Measurements from ENCODE around the gene FBLN1. TPM values are rescaled to one million over a fixed set of nuclear protein-coding genes. Genes with fewer than 3 reads are reported as not detected.
"Not testable (repeated sequence)": the region's sequence is repeated elsewhere in the genome, so short reads cannot be mapped to it uniquely, and the experiment has no call there.

FBLN1 gene
- total RNA-seq, 2 experiments from 2014 or later, result 0.42 TPM; not detected in 1

DNA sequence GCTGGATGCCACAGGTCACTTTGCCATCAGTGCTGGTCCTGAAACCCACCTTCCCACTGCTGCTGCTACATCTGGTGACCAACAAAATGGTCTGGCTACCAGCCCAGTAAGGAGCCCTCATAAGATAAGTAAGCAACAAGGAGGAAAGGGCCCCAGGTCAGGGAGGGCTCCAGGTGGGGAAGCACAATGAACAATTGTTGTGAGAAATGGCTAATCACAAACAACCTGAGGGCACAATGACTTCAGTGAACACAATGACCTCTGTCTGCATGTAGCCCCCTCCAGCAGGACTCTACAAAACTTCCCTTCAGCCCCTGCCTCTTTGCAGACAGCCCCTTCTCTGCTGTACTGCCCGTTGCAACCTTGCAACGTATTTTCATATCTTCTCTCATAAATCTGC is 19.4 kb upstream of the FBLN1 start:
- Mint-ChIP-seq H3K27ac (no peak overlapping the region), H3K36me3 (peaks cover 2% of the 10 kb centered on the region), H3K27me3 (peaks cover 34% of the 10 kb centered on the region), H3K9me3 (ENCODE audit: low read depth) (peaks cover 2% of the 10 kb centered on the region), H3K4me1 (no peaks in the 10 kb centered on the region), H3K4me3 (no peak overlapping the region)
- no peak for ATAC-seq
- CTCF ChIA-PET, result no interaction called here
- DNase-seq, result no peak

DNA sequence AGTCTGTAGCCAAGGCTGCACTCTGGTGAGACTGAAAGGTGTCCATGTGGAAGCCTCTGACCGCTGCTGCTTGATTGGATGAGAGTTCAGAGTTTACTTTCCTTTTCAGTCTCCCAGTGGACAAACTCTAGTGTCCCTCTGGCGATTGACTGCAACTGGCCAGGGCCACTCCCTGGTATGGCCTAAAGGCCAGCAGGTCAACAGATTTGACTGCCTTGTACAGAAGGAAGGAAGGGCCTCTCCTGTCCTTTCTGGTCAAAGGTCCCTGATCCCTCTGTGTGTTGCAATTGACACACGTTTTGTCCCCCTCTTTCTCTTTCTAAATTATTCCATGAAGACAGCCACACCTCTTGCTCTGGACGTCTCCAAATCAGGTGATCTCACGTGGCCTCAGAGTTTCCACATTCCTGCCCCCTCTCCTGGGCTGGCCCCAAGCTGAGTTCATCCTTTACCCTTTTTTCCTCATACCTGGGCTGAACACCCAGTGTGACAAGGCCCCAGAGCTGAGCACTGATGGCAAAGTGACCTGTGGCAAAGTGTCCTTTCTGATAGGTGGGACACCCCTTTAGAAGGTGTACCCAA is 18.7 kb upstream of the FBLN1 start:
- peaks cover 5% of the 10 kb centered on the region for H3K9me3 Mint-ChIP-seq (ENCODE audit: low read depth)
- DNase-seq (no peak), ATAC-seq (no peak)
- no peak overlapping the region for H3K27ac Mint-ChIP-seq
- H3K4me3 Mint-ChIP-seq, result no peak overlapping the region
- H3K4me1 Mint-ChIP-seq, result no peaks in the 10 kb centered on the region
- peaks cover 36% of the 10 kb centered on the region for H3K27me3 Mint-ChIP-seq
- CTCF ChIA-PET, result no interaction called here
- peaks cover 4% of the 10 kb centered on the region for H3K36me3 Mint-ChIP-seq

DNA sequence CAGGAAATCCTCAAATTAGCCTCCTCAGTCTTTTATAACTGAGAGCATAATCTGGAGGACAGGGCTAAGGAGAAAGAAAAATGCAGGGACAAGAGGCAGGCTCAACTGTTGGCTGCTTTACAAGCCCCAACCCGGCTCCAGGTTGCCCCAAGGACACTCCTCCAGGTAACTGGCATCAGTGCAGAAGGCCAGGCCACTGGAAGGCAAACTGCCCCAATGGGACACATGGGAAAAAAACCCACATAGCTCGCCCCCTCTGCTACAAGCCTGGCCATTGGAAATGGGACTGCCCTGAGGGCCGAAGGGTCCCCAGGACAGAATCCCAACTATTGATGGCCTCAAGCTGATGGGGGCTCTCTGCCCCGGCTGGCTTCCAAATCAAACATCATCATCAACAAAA is 17.9 kb upstream of the FBLN1 start:
- Mint-ChIP-seq H3K36me3 (peaks cover 4% of the 10 kb centered on the region), H3K27ac (no peak overlapping the region), H3K4me3 (no peak overlapping the region), H3K27me3 (peaks cover 40% of the 10 kb centered on the region), H3K9me3 (ENCODE audit: low read depth) (peaks cover 5% of the 10 kb centered on the region), H3K4me1 (no peaks in the 10 kb centered on the region)
- DNase-seq (no peak), ATAC-seq (no peak)
- CTCF ChIA-PET, result no interaction called here

DNA sequence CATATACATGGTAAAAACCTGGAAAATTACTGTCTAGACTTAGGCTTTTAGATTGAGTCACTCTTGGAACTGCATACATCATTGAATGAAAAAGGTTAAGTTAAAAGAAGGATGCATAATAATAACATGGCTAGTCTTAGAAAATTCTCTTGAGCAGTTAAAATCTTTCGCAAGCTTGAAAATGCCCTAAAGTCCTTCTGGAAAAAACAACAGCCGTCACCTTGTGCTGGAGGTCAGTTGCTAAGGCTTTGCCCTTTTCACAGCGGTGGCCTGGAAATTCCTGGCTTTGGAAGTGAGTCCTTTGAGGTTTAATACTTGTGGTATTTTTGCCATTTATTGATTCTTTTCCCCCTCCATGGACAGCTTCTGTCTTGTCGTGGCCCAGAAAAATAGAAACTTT is 17.4 kb upstream of the FBLN1 start:
- Mint-ChIP-seq H3K36me3 (peaks cover 4% of the 10 kb centered on the region), H3K4me1 (no peaks in the 10 kb centered on the region), H3K4me3 (no peak overlapping the region), H3K27me3 (peaks cover 43% of the 10 kb centered on the region), H3K27ac (no peak overlapping the region), H3K9me3 (ENCODE audit: low read depth) (peaks cover 5% of the 10 kb centered on the region)
- CTCF ChIA-PET, result no interaction called here
- DNase-seq (no peak), ATAC-seq (no peak)

DNA sequence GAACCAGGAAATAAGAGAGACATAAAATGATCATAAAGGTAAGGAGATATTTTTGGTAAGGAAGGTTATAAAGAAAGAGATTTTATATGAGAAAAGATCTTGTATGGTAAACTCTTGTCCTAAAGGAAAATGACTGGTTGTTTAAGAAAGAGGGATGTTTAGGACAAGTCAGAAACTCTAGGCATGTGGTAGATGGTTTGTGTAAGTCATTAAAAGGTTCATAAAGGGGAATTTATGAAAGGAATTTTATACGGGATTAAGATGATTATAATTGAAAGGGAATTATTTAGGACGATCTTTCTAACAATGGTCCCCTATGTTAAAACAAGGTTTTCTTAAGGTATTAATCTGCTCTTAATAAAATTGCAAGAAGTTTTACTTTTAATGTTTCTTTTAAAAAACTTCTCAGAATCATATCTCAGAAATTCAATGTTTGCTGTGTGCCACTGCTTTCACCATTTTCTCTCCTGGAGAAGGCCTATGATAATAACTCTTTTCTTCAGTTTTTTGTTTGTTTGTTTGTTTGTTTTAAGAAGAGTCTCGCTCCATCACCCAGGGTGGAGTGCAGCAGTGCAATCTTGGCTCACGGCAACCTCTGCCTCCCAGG is 13.8 kb upstream of the FBLN1 start:
- H3K27ac Mint-ChIP-seq, result no peak overlapping the region
- peaks cover 43% of the 10 kb centered on the region for H3K27me3 Mint-ChIP-seq
- H3K36me3 Mint-ChIP-seq, result peaks cover 2% of the 10 kb centered on the region
- no peaks in the 10 kb centered on the region for H3K4me1 Mint-ChIP-seq
- ATAC-seq, result no peak
- CTCF ChIA-PET, result interaction anchor here (0.7 kb wide), 1 partner anchor 51 kb away, joined by 3 read pairs; no protein-coding TSS in a partner anchor
- no peak overlapping the region for H3K4me3 Mint-ChIP-seq
- no peak for DNase-seq
- H3K9me3 Mint-ChIP-seq (ENCODE audit: low read depth), result peaks cover 3% of the 10 kb centered on the region

DNA sequence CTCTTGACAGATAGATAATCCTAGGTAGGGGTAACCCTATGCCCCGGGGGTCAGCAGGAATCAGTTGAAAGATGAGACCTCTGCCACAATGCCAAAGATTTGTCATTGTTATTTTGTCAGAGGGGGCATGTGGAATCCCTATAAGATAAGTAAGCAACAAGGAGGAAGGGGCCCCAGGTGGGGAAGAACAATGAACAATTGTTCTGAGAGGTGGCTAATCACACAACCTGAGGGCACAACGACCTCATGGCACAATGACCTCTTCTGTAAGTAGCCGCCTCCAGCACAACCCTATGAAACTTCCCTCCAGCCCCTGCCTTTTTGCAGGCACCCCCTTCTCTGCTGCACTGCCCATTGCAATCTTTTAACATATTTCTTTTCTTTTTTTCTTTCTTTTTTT is 11.8 kb upstream of the FBLN1 start:
- no peak overlapping the region for H3K4me3 Mint-ChIP-seq
- DNase-seq (no peak), ATAC-seq (no peak)
- peaks cover 42% of the 10 kb centered on the region for H3K27me3 Mint-ChIP-seq
- peaks cover 3% of the 10 kb centered on the region for H3K9me3 Mint-ChIP-seq (ENCODE audit: low read depth)
- no peaks in the 10 kb centered on the region for H3K4me1 Mint-ChIP-seq
- H3K36me3 Mint-ChIP-seq, result peaks cover 2% of the 10 kb centered on the region
- CTCF ChIA-PET, result no interaction called here
- H3K27ac Mint-ChIP-seq, result no peak overlapping the region

DNA sequence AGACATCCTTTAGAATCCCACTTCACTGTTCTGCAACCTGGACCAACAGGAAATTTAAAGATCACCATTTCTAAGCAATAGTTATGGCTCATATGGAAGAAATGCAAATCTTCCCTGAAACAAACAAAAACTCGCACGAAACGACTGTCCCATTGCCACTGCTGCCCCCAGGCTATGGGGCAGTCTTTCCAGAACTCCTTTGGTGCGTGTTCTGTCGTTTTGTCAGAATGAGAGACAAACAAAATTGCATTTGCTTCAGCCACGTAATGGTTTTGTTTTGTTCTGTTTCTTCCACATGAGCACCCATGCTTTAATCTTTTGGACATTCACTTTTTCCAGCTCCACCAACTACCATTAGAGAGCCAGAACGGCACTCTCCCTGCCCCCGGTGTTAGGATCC is 10.8 kb upstream of the FBLN1 start:
- Mint-ChIP-seq H3K27ac (no peak overlapping the region), H3K4me1 (no peaks in the 10 kb centered on the region), H3K9me3 (ENCODE audit: low read depth) (peaks cover 3% of the 10 kb centered on the region), H3K27me3 (peaks cover 36% of the 10 kb centered on the region), H3K4me3 (no peak overlapping the region), H3K36me3 (peaks cover 2% of the 10 kb centered on the region)
- CTCF ChIA-PET, result no interaction called here
- DNase-seq (no peak), ATAC-seq (no peak)

DNA sequence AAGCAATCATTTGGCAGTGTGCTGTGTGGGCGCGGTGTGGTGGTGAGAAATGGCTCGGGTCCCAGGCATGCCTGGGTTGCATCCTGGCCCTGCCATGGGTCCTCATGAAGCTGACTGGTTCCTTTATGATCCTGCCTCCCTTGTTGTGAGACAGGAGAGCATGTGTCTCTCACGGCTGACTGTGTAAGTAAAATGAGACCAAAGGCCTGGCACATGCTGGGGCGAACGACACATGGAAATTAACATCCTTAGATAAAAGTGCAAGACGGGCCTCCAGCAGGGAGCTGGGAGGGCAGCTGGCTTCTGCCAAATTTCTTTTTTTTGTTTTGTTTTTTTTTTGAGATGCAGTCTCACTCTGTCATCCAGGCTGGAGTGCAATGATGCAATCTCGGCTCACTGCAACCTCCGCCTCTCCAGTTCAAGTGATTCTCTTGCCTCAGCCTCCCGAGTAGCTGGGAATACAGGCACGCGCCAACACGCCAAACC is 9.4 kb upstream of the FBLN1 start:
- Mint-ChIP-seq H3K27ac (no peak overlapping the region), H3K36me3 (peaks cover 2% of the 10 kb centered on the region), H3K27me3 (peaks cover 31% of the 10 kb centered on the region), H3K4me3 (no peak overlapping the region), H3K4me1 (peaks cover 4% of the 10 kb centered on the region), H3K9me3 (ENCODE audit: low read depth) (peaks cover 3% of the 10 kb centered on the region)
- ATAC-seq, result no peak
- CTCF ChIA-PET, result interaction anchor here (0.7 kb wide), 1 partner anchor 34 kb away, joined by 3 read pairs; no protein-coding TSS in a partner anchor
- DNase-seq, result no peak

DNA sequence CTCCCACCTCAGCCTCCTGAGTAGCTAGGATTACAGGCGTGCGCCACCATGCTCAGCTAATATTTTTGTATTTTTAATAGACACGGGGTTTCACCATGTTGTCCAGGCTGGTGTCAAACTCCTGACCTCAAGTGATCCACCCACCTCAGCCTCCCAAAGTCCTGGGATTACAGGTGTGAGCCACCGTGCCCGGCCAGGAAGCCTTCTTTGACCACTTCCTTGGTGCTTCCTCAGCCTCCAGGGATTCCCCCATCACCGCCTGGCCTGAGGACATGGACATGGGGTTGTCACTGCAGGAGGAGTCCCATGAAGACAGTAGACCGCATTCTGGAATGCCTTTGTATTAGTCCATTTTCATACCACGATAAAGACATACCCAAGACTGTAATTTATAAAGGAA is 8.4 kb upstream of the FBLN1 start:
- H3K36me3 Mint-ChIP-seq; CTCF ChIA-PET; ATAC-seq; H3K4me1 Mint-ChIP-seq; DNase-seq; H3K9me3 Mint-ChIP-seq (ENCODE audit: low read depth); H3K4me3 Mint-ChIP-seq; H3K27ac Mint-ChIP-seq: not testable (repeated sequence)
- H3K27me3 Mint-ChIP-seq, result peaks cover 27% of the 10 kb centered on the region

DNA sequence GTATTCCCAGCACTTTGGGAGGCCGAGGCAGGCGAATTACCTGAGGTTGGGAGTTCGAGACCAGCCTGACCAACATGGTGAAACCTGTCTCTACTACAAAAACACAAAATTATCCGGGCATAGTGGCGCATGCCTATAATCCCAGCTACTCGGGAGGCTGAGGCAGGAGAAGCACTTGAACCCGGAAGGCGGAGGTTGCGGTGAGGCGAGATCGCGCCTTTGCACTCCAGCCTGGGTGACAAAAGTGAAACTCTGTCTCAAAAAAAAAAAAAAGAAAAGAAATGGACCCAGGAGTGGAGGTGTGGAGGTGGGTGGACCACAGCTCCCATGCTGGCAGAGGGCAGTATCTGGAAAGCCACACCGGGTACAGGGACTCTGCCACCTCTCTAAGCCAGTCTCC is 7.1 kb upstream of the FBLN1 start:
- CTCF ChIA-PET; DNase-seq; H3K36me3 Mint-ChIP-seq; H3K4me3 Mint-ChIP-seq; ATAC-seq; H3K9me3 Mint-ChIP-seq (ENCODE audit: low read depth); H3K27ac Mint-ChIP-seq; H3K4me1 Mint-ChIP-seq: not testable (repeated sequence)
- H3K27me3 Mint-ChIP-seq, result peaks cover 21% of the 10 kb centered on the region

DNA sequence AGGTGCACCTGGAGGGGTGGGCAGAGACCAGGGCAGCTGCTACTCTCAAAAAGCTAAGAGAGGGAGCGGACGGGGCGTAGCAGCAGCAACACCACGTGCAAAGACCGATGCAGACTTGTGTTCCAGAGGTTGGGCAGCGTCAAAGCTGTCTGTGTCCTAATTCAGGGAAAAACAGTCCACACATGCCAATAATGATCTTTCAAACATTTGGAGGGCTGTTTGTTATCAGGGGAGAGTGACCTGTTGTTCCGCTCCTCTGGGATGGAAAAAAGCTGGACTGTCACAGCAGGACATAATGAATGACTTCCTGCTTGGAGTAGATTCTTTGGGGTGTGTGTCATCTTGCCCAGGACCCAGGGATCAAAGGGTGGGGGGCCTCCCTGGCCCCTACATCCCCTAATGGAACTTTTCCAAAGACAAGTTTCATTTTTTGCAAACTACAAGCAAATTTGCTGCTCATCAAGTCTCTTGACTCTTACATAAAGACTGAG is 6.2 kb upstream of the FBLN1 start:
- peaks cover 25% of the 10 kb centered on the region for H3K27me3 Mint-ChIP-seq
- H3K27ac Mint-ChIP-seq, result no peak overlapping the region
- ATAC-seq (no peak), DNase-seq (no peak)
- CTCF ChIA-PET, result no interaction called here
- no peaks in the 10 kb centered on the region for H3K36me3 Mint-ChIP-seq
- H3K4me1 Mint-ChIP-seq, result peaks cover 4% of the 10 kb centered on the region
- H3K9me3 Mint-ChIP-seq (ENCODE audit: low read depth), result no peaks in the 10 kb centered on the region
- H3K4me3 Mint-ChIP-seq, result no peak overlapping the region

DNA sequence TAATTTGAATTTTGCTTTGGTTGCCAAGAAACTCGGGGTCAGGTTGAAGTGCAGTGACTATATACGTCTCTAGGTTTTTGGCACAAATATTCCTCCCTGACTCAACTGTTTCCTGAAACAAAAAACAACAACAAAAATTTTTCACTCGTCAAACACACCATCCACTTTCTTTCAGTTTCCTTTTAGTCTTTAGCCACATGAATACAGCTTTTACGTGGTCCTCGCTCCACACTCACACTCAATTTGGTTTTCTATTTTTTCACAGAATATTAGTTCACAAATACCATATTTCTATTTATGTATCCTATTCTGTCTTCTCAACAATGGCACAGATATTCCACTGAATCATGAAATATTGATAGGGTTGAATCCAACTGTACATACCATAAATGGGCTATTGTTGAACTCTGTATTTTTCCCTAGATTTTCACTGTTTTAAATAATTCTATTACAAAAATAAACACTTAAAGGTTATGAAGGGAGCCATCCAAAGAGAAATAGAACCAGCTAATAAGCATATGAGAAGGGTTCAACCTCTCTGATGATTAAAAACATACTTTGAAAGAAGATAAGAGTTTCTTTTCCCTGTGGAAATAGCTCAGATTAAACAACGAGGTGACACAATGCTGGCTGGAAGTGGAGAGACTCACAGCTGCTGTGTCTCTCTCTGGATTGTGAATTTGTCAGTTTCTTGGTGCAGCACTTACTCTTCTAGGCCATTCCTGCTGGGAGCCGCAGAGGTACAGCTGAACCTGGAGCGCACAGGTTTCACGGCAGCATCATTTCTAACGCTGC is 5.1 kb upstream of the FBLN1 start:
- Mint-ChIP-seq H3K36me3 (no peaks in the 10 kb centered on the region), H3K9me3 (ENCODE audit: low read depth) (no peaks in the 10 kb centered on the region), H3K4me1 (peaks cover 4% of the 10 kb centered on the region), H3K4me3 (peak overlapping the region; percentile 55), H3K27ac (peak overlapping the region; percentile 27), H3K27me3 (peaks cover 24% of the 10 kb centered on the region)
- no peak for DNase-seq
- CTCF ChIA-PET, result no interaction called here
- ATAC-seq, result peak; percentile 45

DNA sequence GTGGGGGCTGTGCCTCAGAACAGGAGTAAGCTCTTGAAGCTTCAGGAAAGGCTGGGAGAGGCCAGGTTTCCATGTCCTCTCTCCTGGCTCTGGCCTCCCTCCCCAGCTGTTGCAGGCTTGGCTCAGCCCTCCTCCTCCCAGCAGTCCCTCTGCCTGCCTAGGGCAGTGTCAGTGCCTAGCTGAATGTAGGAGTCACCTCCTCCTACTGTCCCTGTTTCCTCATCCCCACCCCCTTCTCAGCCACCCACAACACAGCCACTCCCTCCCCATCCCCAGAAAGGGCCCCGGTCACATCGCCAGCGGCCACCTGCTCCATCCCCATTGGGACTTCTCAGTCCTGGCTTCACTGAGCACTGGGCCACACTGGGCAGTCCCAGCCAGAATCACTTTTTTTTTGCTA is 2.9 kb upstream of the FBLN1 start:
- Mint-ChIP-seq H3K27me3 (peaks cover 33% of the 10 kb centered on the region), H3K27ac (no peak overlapping the region), H3K36me3 (no peaks in the 10 kb centered on the region), H3K9me3 (ENCODE audit: low read depth) (no peaks in the 10 kb centered on the region), H3K4me3 (no peak overlapping the region), H3K4me1 (peaks cover 6% of the 10 kb centered on the region)
- DNase-seq, result no peak
- CTCF ChIA-PET, result interaction anchor here (0.7 kb wide), 1 partner anchor 106 kb away, joined by 4 read pairs; no protein-coding TSS in a partner anchor
- ATAC-seq, result no peak
